ENCODE measurements around the gene HADHA. TPM values are rescaled to one million over a fixed set of nuclear protein-coding genes. Genes with fewer than 3 reads are reported as not detected.
"Not testable (repeated sequence)": the region's sequence is repeated elsewhere in the genome, so short reads cannot be mapped to it uniquely, and the experiment has no call there.

Gene HADHA
- total and polyA plus RNA-seq, 9 donors, result 178 to 225 (median 206) TPM

- peaks cover 7% of the 10 kb centered on the region for H3K4me1 ChIP-seq (ENCODE audit: control insufficient read depth, insufficient read depth, low read length)
- H3K9me3 ChIP-seq (replicated peaks; ENCODE audit: control insufficient read depth, low read depth, low read length), result no peaks in the 10 kb centered on the region
- peaks cover 45% of the 10 kb centered on the region for H3K36me3 ChIP-seq (ENCODE audit: control insufficient read depth, insufficient read depth, low read length)
- no peak overlapping the region for H3K27ac ChIP-seq (ENCODE audit: low read length)
- WGBS (ENCODE audit: insufficient coverage), result 40% methylated on average over 1 of the region's 4 CpGs
- no peak overlapping the region for H3K4me3 ChIP-seq (ENCODE audit: low read length)
- no peaks in the 10 kb centered on the region for H3K27me3 ChIP-seq (ENCODE audit: control insufficient read depth, insufficient read depth, low read length)
- DNase-seq, result no peak
Observed at GRCh38 chr2:26276484-26277227, 32.2 kb upstream of the HADHA start.

GRCh38 chr2:26274058-26274613, 29.7 kb upstream of the HADHA start:
- peak; percentile 67 for DNase-seq
- Histone ChIP-seq H3K9me3 (replicated peaks; ENCODE audit: control insufficient read depth, low read depth, low read length) (no peaks in the 10 kb centered on the region), H3K36me3 (ENCODE audit: control insufficient read depth, insufficient read depth, low read length) (peaks cover 35% of the 10 kb centered on the region), H3K4me1 (ENCODE audit: control insufficient read depth, insufficient read depth, low read length) (peaks cover 5% of the 10 kb centered on the region), H3K27me3 (ENCODE audit: control insufficient read depth, insufficient read depth, low read length) (no peaks in the 10 kb centered on the region), H3K27ac (ENCODE audit: low read length) (peak overlapping the region; percentile 31), H3K4me3 (ENCODE audit: low read length) (no peak overlapping the region)
- WGBS (ENCODE audit: insufficient coverage), result 69% methylated on average over 3 of the region's 5 CpGs

DNA sequence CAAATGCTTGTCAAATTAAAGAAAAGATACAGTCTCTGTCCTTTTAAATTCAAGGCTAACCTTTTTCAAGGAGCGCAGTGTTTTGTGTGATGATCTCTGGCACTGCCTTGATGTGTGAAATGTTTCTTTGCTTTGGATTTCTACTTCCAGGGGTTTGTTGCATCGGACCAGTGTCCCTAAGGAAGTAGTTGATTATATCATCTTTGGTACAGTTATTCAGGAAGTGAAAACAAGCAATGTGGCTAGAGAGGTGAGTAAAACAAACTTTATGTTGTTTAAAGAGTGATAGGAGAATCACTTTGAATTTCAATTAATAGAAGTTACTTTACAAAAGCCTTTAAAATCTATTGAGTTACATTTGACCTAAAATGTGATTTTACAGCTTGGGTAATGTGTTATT, 29.1 kb upstream of the HADHA start:
- Histone ChIP-seq H3K9me3 (replicated peaks; ENCODE audit: control insufficient read depth, low read depth, low read length) (no peaks in the 10 kb centered on the region), H3K27ac (ENCODE audit: low read length) (no peak overlapping the region), H3K27me3 (ENCODE audit: control insufficient read depth, insufficient read depth, low read length) (no peaks in the 10 kb centered on the region), H3K4me1 (ENCODE audit: control insufficient read depth, insufficient read depth, low read length) (peaks cover 5% of the 10 kb centered on the region), H3K36me3 (ENCODE audit: control insufficient read depth, insufficient read depth, low read length) (peaks cover 29% of the 10 kb centered on the region), H3K4me3 (ENCODE audit: low read length) (no peak overlapping the region)
- DNase-seq, result no peak
- 60% methylated on average over 2 of the region's 2 CpGs for WGBS (ENCODE audit: insufficient coverage)

DNA sequence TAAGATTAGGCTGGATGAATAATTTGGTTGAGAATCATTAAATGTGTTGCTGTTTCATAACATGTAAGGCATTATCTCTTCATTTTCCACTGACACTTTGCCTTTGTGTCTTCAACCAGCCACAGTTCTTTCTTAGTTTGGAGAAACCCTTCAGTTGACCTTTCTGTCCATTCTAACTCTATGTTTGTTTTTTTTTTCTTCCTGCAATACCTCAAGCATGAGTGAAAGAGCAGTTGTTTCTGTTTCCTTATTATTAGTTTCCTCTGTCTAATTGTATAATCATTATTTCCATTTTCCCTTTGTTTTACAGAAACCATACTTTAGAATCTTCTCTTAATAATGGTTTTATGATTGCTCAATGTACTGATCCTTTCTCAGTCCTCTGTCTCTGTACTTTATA, 25.9 kb upstream of the HADHA start:
- no peaks in the 10 kb centered on the region for H3K27me3 ChIP-seq (ENCODE audit: control insufficient read depth, insufficient read depth, low read length)
- H3K9me3 ChIP-seq (replicated peaks; ENCODE audit: control insufficient read depth, low read depth, low read length), result no peaks in the 10 kb centered on the region
- no peak for DNase-seq
- H3K36me3 ChIP-seq (ENCODE audit: control insufficient read depth, insufficient read depth, low read length), result peaks cover 14% of the 10 kb centered on the region
- H3K4me1 ChIP-seq (ENCODE audit: control insufficient read depth, insufficient read depth, low read length), result peaks cover 5% of the 10 kb centered on the region
- H3K27ac ChIP-seq (ENCODE audit: low read length), result no peak overlapping the region
- no peak overlapping the region for H3K4me3 ChIP-seq (ENCODE audit: low read length)

DNA sequence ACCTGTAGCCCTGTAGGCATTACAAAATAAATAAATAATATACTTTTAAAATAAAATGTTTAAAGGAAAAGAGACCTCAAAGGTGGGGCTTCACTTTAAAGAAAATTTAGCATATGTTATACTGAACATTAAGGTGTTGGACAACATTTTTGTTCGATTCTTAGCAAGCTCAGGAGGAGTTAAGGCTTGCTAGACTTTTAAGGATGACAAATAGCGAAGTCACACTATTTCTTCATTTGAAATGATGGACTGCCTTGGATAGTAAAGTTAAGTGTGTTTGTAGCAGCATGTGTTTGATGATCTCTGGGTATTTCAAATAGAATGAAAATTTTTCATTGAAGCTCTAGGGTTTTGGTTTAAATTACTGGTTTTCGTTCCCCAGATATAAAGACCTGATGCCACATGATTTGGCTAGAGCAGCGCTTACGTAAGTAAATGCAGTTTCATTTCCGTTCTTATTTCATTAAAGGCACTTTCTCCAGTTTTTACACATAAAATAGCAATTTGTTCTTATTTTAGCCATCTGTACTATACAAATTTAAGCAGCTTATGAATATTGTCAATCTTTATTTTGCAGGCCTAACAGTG, 25.2 kb upstream of the HADHA start:
- H3K27me3 ChIP-seq (ENCODE audit: control insufficient read depth, insufficient read depth, low read length), result no peaks in the 10 kb centered on the region
- DNase-seq, result no peak
- H3K9me3 ChIP-seq (replicated peaks; ENCODE audit: control insufficient read depth, low read depth, low read length), result no peaks in the 10 kb centered on the region
- H3K27ac ChIP-seq (ENCODE audit: low read length), result no peak overlapping the region
- no peak overlapping the region for H3K4me3 ChIP-seq (ENCODE audit: low read length)
- peaks cover 5% of the 10 kb centered on the region for H3K4me1 ChIP-seq (ENCODE audit: control insufficient read depth, insufficient read depth, low read length)
- H3K36me3 ChIP-seq (ENCODE audit: control insufficient read depth, insufficient read depth, low read length), result peaks cover 14% of the 10 kb centered on the region
- 88% methylated on average over 1 of the region's 6 CpGs for WGBS (ENCODE audit: insufficient coverage)

DNA sequence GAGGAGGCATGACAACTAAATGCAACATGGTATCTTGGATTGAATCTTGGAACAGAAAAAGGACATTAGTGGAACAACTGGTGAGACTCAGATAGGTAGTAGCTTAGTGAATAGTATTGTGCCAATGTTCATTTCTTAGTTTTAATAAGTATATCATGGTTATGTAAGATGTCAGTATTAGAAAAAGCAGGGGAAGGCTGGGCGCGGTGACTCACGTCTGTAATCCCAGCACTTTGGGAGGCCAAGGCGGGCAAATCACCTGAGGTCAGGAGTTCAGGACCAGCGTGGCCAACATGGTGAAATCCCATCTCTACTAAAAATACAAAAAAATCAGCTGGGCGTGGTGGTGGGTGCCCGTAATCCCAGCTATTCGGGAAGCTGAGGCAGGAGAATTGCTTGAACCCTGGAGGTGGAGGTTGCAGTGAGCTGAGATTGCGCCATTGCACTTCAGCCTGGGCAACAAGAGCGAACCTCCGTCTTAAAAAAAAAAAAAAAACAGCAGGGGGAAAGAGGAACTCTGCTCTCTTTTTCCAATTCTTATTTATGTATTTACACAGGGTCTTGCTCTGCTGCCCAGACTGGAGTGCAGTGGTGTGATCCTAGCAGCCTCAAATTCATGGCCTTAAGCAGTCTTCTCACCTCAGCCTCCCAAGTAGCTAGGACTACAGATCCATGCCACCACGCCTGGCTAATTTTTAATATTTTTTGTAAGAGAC, 24.4 kb upstream of the HADHA start:
- H3K4me1 ChIP-seq (ENCODE audit: control insufficient read depth, insufficient read depth, low read length); H3K36me3 ChIP-seq (ENCODE audit: control insufficient read depth, insufficient read depth, low read length); H3K9me3 ChIP-seq (replicated peaks; ENCODE audit: control insufficient read depth, low read depth, low read length); H3K27ac ChIP-seq (ENCODE audit: low read length); H3K4me3 ChIP-seq (ENCODE audit: low read length); H3K27me3 ChIP-seq (ENCODE audit: control insufficient read depth, insufficient read depth, low read length); DNase-seq: not testable (repeated sequence)
- WGBS (ENCODE audit: insufficient coverage), result 92% methylated on average over 5 of the region's 12 CpGs

DNA sequence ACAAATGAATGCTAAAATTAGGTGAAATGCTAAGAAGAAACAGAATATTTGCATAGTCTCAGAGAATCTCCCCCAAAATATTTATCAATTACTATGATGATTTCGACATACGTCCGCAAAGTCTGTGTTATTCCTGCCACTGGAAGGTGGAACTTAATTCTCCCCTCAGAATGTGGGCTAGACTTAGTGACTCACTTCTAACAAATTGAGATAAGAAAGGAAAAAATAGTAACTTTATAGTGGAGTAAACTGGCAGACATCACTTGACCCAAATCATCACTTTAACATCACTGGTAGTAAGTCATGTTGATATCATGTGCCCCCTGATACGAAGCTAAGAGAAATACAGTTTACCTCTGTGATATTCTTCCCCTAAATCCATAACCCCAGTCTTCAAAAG, 23.8 kb upstream of the HADHA start:
- no peaks in the 10 kb centered on the region for H3K27me3 ChIP-seq (ENCODE audit: control insufficient read depth, insufficient read depth, low read length)
- no peak for DNase-seq
- H3K9me3 ChIP-seq (replicated peaks; ENCODE audit: control insufficient read depth, low read depth, low read length), result no peaks in the 10 kb centered on the region
- no peak overlapping the region for H3K4me3 ChIP-seq (ENCODE audit: low read length)
- peaks cover 13% of the 10 kb centered on the region for H3K36me3 ChIP-seq (ENCODE audit: control insufficient read depth, insufficient read depth, low read length)
- no peaks in the 10 kb centered on the region for H3K4me1 ChIP-seq (ENCODE audit: control insufficient read depth, insufficient read depth, low read length)
- no CpG with 5 or more reads among the region's 4 CpGs for WGBS (ENCODE audit: insufficient coverage)
- H3K27ac ChIP-seq (ENCODE audit: low read length), result no peak overlapping the region

- H3K36me3 ChIP-seq (ENCODE audit: control insufficient read depth, insufficient read depth, low read length), result peaks cover 41% of the 10 kb centered on the region
- not testable (repeated sequence) for H3K4me1 ChIP-seq (ENCODE audit: control insufficient read depth, insufficient read depth, low read length); H3K27ac ChIP-seq (ENCODE audit: low read length); H3K27me3 ChIP-seq (ENCODE audit: control insufficient read depth, insufficient read depth, low read length); H3K9me3 ChIP-seq (replicated peaks; ENCODE audit: control insufficient read depth, low read depth, low read length); H3K4me3 ChIP-seq (ENCODE audit: low read length); DNase-seq
- 91% methylated on average over 8 of the region's 8 CpGs for WGBS (ENCODE audit: insufficient coverage)
Observed at GRCh38 chr2:26258836-26259235, 14.4 kb upstream of the HADHA start.

DNA sequence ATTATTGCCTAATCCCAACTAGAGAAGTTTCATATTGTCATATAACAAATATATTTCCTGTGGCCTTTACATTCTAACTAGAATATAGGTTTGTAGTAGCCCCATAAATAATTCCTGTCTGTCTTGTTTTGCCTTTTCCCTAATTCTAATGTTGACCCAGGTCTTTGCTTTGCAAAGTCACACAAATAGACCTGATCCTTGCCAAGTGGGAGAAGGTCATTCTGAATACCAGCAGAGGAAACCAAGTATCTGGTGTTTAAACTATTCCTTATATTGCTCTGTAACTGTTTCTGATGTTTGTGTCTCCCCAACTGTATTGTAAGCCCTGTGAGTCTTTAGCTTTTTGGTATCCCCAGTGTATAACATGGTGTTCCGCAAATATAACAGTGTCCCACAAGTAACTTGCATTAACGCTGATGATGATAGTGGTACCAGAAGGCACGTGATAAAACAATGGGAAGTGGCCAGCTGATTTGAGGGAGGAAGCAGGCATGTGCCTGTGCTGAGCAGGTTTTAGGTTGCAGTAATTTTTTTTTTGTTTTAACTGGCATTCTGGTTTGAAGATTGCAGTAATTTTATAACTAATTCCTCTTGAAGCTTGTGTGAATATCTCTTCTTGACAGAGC, 11.4 kb upstream of the HADHA start:
- Histone ChIP-seq H3K27ac (ENCODE audit: low read length) (no peak overlapping the region), H3K9me3 (replicated peaks; ENCODE audit: control insufficient read depth, low read depth, low read length) (no peaks in the 10 kb centered on the region), H3K27me3 (ENCODE audit: control insufficient read depth, insufficient read depth, low read length) (no peaks in the 10 kb centered on the region), H3K4me1 (ENCODE audit: control insufficient read depth, insufficient read depth, low read length) (peaks cover 7% of the 10 kb centered on the region), H3K36me3 (ENCODE audit: control insufficient read depth, insufficient read depth, low read length) (peaks cover 29% of the 10 kb centered on the region), H3K4me3 (ENCODE audit: low read length) (no peak overlapping the region)
- DNase-seq, result peak; percentile 13
- WGBS (ENCODE audit: insufficient coverage), result 68% methylated on average over 3 of the region's 3 CpGs

DNA sequence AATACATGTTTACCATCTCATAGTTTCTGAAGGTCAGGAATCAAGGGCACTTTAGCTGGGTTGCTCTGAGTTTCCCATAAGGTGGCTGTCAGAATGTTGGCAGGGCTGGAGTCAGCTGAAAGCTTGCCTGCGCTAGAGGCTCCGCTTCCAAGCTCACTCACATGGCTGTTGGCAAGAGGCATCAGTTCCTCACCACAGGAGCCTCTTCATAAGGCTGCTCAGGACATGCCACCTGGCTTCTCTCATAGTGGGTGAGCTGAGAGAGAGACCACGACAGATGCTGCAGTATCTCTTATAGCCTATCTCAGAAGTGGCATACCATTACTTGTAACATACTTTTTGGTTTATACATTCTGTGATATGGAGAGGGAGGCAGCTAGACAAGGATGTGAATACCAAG, 7.5 kb upstream of the HADHA start:
- Histone ChIP-seq H3K27me3 (ENCODE audit: control insufficient read depth, insufficient read depth, low read length) (no peaks in the 10 kb centered on the region), H3K27ac (ENCODE audit: low read length) (no peak overlapping the region), H3K9me3 (replicated peaks; ENCODE audit: control insufficient read depth, low read depth, low read length) (no peaks in the 10 kb centered on the region), H3K4me1 (ENCODE audit: control insufficient read depth, insufficient read depth, low read length) (peaks cover 7% of the 10 kb centered on the region), H3K36me3 (ENCODE audit: control insufficient read depth, insufficient read depth, low read length) (peaks cover 3% of the 10 kb centered on the region), H3K4me3 (ENCODE audit: low read length) (no peak overlapping the region)
- 67% methylated on average over 1 of the region's 3 CpGs for WGBS (ENCODE audit: insufficient coverage)
- DNase-seq, result peak; percentile 47

All from muscle of leg (tissue), 11 donors.